ENCODE measurements around the gene TENT5C.

The TENT5C gene

GRCh38 chr1:117566556-117566955 lies 39.3 kb upstream of the TENT5C start:
- H3K4me3 ChIP-seq (ENCODE audit: low read length) = no peak overlapping the region
- no peak for DNase-seq (ENCODE audit: low read depth)
- TF ChIP-seq CTCF (conservative IDR thresholded peaks at IDR 0.05; ENCODE audit: low read length) = no peak

DNA sequence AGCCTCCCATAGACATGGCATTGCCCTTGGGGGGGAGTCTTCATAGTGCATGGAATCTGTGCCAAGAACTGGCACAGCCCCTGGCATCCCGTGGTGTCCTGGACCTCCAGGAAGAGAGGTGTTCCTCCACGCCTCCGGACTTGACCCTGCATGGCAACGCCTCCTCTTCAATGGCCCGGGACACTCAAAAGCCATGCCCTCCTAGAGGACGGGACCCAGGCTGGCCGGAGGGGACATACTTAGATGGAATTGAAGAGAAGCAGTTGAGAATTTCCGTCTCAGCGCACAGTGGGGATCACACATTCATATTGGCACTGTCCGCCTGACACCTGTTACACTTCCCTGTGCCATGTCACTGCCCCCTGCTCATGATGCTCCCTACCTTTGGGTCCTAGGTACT lies 38.4 kb upstream of the TENT5C start:
- TF ChIP-seq CTCF (conservative IDR thresholded peaks at IDR 0.05; ENCODE audit: low read length) = no peak
- no peak for DNase-seq (ENCODE audit: low read depth)
- no peak overlapping the region for H3K4me3 ChIP-seq (ENCODE audit: low read length)

DNA sequence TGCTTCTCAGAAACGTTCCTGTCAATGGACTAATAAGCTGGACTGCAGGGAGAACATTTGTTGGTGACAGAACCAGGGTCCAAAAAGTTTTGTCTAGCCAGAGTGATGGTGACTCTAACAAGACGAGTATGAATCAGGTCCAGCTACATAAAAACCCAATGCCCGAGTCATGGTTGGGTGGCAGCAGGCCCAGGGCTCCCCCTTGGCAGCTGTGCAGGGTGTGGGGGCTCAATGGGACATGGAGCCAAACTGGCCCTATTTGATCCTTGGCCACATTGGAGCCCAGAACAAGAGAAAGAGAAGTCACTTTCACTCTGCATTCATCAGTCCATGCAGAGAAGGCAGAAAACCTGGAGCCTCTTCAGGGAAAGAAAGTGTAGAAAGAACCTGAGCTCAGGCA lies 37.9 kb upstream of the TENT5C start:
- TF ChIP-seq CTCF (conservative IDR thresholded peaks at IDR 0.05; ENCODE audit: low read length) = no peak
- no peak overlapping the region for H3K4me3 ChIP-seq (ENCODE audit: low read length)
- DNase-seq (ENCODE audit: low read depth) = no peak

GRCh38 chr1:117568999-117569398 lies 36.8 kb upstream of the TENT5C start:
- no peak for TF ChIP-seq CTCF (conservative IDR thresholded peaks at IDR 0.05; ENCODE audit: low read length)
- DNase-seq (ENCODE audit: low read depth) = no peak
- H3K4me3 ChIP-seq (ENCODE audit: low read length) = no peak overlapping the region

DNA sequence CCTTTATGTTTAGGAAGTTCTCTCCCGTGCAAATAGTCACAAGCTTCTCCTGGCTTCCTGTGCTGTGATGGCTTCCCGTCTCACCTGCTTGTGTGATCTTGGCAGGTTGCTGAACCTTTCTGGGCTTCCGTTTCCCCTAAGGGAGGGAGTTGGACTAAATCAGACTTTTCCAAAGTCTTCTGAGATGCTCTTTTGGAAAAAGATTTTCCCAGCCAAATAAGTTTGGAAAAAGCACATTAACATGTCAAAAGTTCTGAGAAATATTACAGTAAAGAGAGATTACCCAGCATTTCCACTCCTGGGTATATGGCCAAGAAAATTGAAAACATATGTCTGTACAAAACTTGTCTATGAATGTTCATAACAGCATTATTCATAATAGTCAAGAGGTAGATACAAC lies 36.0 kb upstream of the TENT5C start:
- no peak overlapping the region for H3K4me3 ChIP-seq (ENCODE audit: low read length)
- no peak for DNase-seq (ENCODE audit: low read depth)
- no peak for TF ChIP-seq CTCF (conservative IDR thresholded peaks at IDR 0.05; ENCODE audit: low read length)

- no peak for DNase-seq (ENCODE audit: low read depth)
Measured at GRCh38 chr1:117570988-117571409, 34.8 kb upstream of the TENT5C start.

GRCh38 chr1:117571496-117571895 lies 34.4 kb upstream of the TENT5C start:
- H3K4me3 ChIP-seq (ENCODE audit: low read length) = no peak overlapping the region
- TF ChIP-seq CTCF (conservative IDR thresholded peaks at IDR 0.05; ENCODE audit: low read length) = no peak
- no peak for DNase-seq (ENCODE audit: low read depth)

More at GRCh38 chr1:117570988-117571409, 34.8 kb upstream of the TENT5C start:
- TF ChIP-seq CTCF (conservative IDR thresholded peaks at IDR 0.05; ENCODE audit: low read length) = no peak
- H3K4me3 ChIP-seq (ENCODE audit: low read length) = no peak overlapping the region

Measured in AG10803 (cell line).